Breast epithelium (tissue), 3 donors: ENCODE data around the gene RESP18.

Experiments
- POLR2A ChIP-seq: fragments of 450-650 bp; IDR thresholded peaks from one replicate; pipeline ENCODE4 v1.6.1; 2016; ENCODE audit warnings: antibody characterized with exemption, mild to moderate bottlenecking, moderate library complexity
- POLR2AphosphoS5 ChIP-seq, 3 donors: sonication (generic); formaldehyde crosslinking; IDR thresholded peaks; one replicate each; pipeline ENCODE4 v1.6.1; 2017; ENCODE audit warnings: antibody characterized with exemption in 3 of 3
- TF ChIP-seq, protein P1 (sequence below), 3 donors: fragments of 450-650 bp; IDR thresholded peaks; one replicate each; pipeline ENCODE4 v1.5.1; 2016 to 2017; ENCODE audit warnings: antibody characterized with exemption in 3 of 3, mild to moderate bottlenecking in 3 of 3, moderate library complexity in 3 of 3

DNA sequence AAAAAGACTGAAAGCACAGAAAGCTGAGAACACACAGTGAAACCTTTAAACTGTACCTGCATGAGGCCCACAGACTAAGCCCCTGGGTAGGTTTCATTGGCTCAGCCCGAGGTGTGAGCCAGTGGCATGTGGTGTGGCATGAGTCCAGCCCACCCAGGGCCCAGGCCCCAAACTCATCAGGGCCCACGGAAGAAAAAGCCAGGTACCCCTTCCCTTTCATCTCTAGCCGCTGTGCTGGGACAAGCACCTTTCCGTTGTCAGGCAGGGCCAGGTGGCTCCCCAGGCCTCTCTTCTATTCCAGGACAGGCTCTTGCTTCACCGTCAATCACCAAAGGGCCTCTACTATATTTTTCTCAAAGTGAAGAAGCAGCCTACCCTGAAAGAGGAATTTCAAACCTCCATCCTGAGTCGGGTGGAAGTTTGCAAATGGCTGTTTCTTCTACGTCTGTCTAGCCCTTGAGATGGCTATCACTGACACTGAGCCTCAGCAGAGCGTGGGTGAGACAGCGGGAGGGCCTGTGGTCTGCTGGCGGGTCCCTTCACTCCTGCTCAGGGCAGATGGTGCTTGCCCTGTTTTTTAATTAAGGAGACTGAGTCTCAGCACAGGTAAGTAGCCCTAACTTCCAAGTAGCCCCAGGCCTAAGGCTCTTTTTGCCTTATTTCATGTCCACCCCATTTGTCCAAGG lies 44.8 kb downstream of the RESP18 start:
- TF ChIP-seq, protein P1, sequence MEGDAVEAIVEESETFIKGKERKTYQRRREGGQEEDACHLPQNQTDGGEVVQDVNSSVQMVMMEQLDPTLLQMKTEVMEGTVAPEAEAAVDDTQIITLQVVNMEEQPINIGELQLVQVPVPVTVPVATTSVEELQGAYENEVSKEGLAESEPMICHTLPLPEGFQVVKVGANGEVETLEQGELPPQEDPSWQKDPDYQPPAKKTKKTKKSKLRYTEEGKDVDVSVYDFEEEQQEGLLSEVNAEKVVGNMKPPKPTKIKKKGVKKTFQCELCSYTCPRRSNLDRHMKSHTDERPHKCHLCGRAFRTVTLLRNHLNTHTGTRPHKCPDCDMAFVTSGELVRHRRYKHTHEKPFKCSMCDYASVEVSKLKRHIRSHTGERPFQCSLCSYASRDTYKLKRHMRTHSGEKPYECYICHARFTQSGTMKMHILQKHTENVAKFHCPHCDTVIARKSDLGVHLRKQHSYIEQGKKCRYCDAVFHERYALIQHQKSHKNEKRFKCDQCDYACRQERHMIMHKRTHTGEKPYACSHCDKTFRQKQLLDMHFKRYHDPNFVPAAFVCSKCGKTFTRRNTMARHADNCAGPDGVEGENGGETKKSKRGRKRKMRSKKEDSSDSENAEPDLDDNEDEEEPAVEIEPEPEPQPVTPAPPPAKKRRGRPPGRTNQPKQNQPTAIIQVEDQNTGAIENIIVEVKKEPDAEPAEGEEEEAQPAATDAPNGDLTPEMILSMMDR (IDR thresholded peaks at IDR 0.05): no peak
- TF ChIP-seq POLR2A (no peak), POLR2AphosphoS5 (IDR thresholded peaks at IDR 0.05) (no peak)
